ENCODE data around the gene NAGA.
A peak's percentile ranks its signal among the peaks of the same experiment; 100 is the strongest.

Gene NAGA

GRCh38 chr22:42022162-42022847, 48.3 kb downstream of the NAGA start:
- DNase-seq (ENCODE audit: insufficient read length, low spot score) (peak; percentile 26), FAIRE-seq (peak; percentile 79)
- TF ChIP-seq SPI1 (IDR thresholded peaks at IDR 0.05; ENCODE audit: low read depth, low read length): peak; percentile 95
- TF ChIP-seq POLR2AphosphoS5 (IDR thresholded peaks at IDR 0.05; ENCODE audit: low read depth, low read length): no peak

- TF ChIP-seq POLR2A (IDR thresholded peaks at IDR 0.05; ENCODE audit: low read depth, low read length) (no peak), POLR2AphosphoS5 (IDR thresholded peaks at IDR 0.05; ENCODE audit: low read depth, low read length) (no peak), POU2F2 (IDR thresholded peaks at IDR 0.05; ENCODE audit: low read depth, low read length) (no peak), PAX5 (IDR thresholded peaks at IDR 0.05; ENCODE audit: insufficient read depth, low read length, severe bottlenecking) (no peak), SPI1 (IDR thresholded peaks at IDR 0.05; ENCODE audit: low read depth, low read length) (no peak), TAF1 (IDR thresholded peaks at IDR 0.05; ENCODE audit: low read depth, low read length) (no peak)
- FAIRE-seq: no peak
- no peak for DNase-seq (ENCODE audit: insufficient read length, low spot score)
These were observed 49.0 kb downstream of the NAGA start for GRCh38 chr22:42021571-42021970.

- FAIRE-seq (no peak), DNase-seq (ENCODE audit: insufficient read length, low spot score) (no peak)
- TF ChIP-seq POLR2AphosphoS5 (IDR thresholded peaks at IDR 0.05; ENCODE audit: low read depth, low read length) (no peak), POU2F2 (IDR thresholded peaks at IDR 0.05; ENCODE audit: low read depth, low read length) (no peak), TAF1 (IDR thresholded peaks at IDR 0.05; ENCODE audit: low read depth, low read length) (no peak), POLR2A (IDR thresholded peaks at IDR 0.05; ENCODE audit: low read depth, low read length) (no peak), SPI1 (IDR thresholded peaks at IDR 0.05; ENCODE audit: low read depth, low read length) (no peak), PAX5 (IDR thresholded peaks at IDR 0.05; ENCODE audit: insufficient read depth, low read length, severe bottlenecking) (no peak)
These were observed 52.4 kb downstream of the NAGA start for GRCh38 chr22:42018224-42018623.

GRCh38 chr22:42016111-42016510, 54.5 kb downstream of the NAGA start:
- DNase-seq (ENCODE audit: insufficient read length, low spot score) (no peak), FAIRE-seq (no peak)
- TF ChIP-seq POU2F2 (IDR thresholded peaks at IDR 0.05; ENCODE audit: low read depth, low read length): no peak
- no peak for TF ChIP-seq TAF1 (IDR thresholded peaks at IDR 0.05; ENCODE audit: low read depth, low read length)
- TF ChIP-seq POLR2AphosphoS5 (IDR thresholded peaks at IDR 0.05; ENCODE audit: low read depth, low read length): no peak
- no peak for TF ChIP-seq PAX5 (IDR thresholded peaks at IDR 0.05; ENCODE audit: insufficient read depth, low read length, severe bottlenecking)
- no peak for TF ChIP-seq SPI1 (IDR thresholded peaks at IDR 0.05; ENCODE audit: low read depth, low read length)
- no peak for TF ChIP-seq POLR2A (IDR thresholded peaks at IDR 0.05; ENCODE audit: low read depth, low read length)

GRCh38 chr22:42013385-42013784, 57.2 kb downstream of the NAGA start:
- TF ChIP-seq SPI1 (IDR thresholded peaks at IDR 0.05; ENCODE audit: low read depth, low read length) (no peak), TAF1 (IDR thresholded peaks at IDR 0.05; ENCODE audit: low read depth, low read length) (no peak), PAX5 (IDR thresholded peaks at IDR 0.05; ENCODE audit: insufficient read depth, low read length, severe bottlenecking) (no peak), POU2F2 (IDR thresholded peaks at IDR 0.05; ENCODE audit: low read depth, low read length) (no peak), POLR2AphosphoS5 (IDR thresholded peaks at IDR 0.05; ENCODE audit: low read depth, low read length) (no peak), POLR2A (IDR thresholded peaks at IDR 0.05; ENCODE audit: low read depth, low read length) (no peak)
- FAIRE-seq: no peak
- DNase-seq (ENCODE audit: insufficient read length, low spot score): no peak

GRCh38 chr22:42010778-42011177, 59.8 kb downstream of the NAGA start:
- DNase-seq (ENCODE audit: insufficient read length, low spot score): no peak
- no peak for FAIRE-seq
- TF ChIP-seq POLR2AphosphoS5 (IDR thresholded peaks at IDR 0.05; ENCODE audit: low read depth, low read length): no peak
- no peak for TF ChIP-seq TAF1 (IDR thresholded peaks at IDR 0.05; ENCODE audit: low read depth, low read length)
- TF ChIP-seq POLR2A (IDR thresholded peaks at IDR 0.05; ENCODE audit: low read depth, low read length): no peak
- no peak for TF ChIP-seq POU2F2 (IDR thresholded peaks at IDR 0.05; ENCODE audit: low read depth, low read length)
- no peak for TF ChIP-seq SPI1 (IDR thresholded peaks at IDR 0.05; ENCODE audit: low read depth, low read length)
- no peak for TF ChIP-seq PAX5 (IDR thresholded peaks at IDR 0.05; ENCODE audit: insufficient read depth, low read length, severe bottlenecking)
